ENCODE measurements around the gene MYO1B. TPM values are rescaled to one million over a fixed set of nuclear protein-coding genes. Genes with fewer than 3 reads are reported as not detected.

The MYO1B gene
- total RNA-seq, 3 donors from 2014 or later (not counting 1 experiment from before 2014, with no cell fraction given), result 0.21 to 0.80 (median 0.29) TPM

DNA sequence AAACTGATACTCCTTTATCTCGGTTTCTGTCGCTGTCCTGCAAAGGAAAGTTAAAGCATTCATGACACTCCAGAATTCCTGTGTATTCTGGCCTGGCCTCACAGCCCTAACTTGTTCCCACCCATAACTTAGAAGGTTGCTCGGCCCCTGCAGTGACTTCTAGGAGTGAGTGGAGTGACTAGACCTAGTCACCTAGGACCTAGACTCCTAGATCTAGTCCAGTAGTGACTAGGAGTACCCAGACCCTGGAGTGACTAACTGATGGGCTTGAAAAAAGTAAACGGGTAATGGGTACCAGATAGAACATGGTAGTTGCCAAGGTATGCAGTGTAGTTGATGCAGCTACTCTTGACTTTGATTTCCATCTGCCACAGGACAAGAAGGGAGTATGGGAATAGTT, 181.8 kb downstream of the MYO1B start:
- WGBS (ENCODE audit: insufficient coverage), result 96% methylated on average over 4 of the region's 4 CpGs
- H3K9me3 Mint-ChIP-seq, result no peaks in the 10 kb centered on the region
- no peak overlapping the region for H3K4me3 ChIP-seq (ENCODE audit: low read length)

DNA sequence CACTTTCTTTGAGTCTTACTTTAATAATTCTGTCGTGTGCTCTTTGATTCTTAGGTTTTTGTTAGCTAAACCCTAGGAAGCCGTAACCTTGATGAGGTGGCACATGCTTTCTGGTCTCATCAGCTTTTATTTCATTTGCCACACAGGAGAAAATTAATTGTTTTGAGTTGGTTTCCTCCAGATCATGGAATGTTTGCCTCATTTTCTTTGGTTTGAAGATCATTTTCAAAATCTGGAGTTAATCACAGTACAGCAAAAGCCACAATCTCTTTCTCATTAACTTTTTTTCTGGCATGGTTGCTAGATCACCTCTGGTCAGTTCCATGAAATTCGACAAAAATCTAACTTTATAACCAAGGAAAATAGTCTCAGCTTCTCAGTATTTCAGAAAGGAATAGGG, 182.9 kb downstream of the MYO1B start:
- intact Hi-C loops (cut with micrococcal nuclease), result no loop called here
- H3K36me3 Mint-ChIP-seq, result no peaks in the 10 kb centered on the region
- H3K36me3 ChIP-seq (ENCODE audit: control insufficient read depth, insufficient read depth, low read length), result no peaks in the 10 kb centered on the region
- no peaks in the 10 kb centered on the region for H3K4me1 Mint-ChIP-seq
- H3K9me3 ChIP-seq (ENCODE audit: control insufficient read depth, insufficient read depth, low read length), result no peaks in the 10 kb centered on the region
- H3K4me3 Mint-ChIP-seq, result no peak overlapping the region
- WGBS (ENCODE audit: insufficient coverage), result 85% methylated on average over 3 of the region's 3 CpGs
- H3K27ac Mint-ChIP-seq, result no peak overlapping the region
- no peaks in the 10 kb centered on the region for H3K4me1 ChIP-seq (ENCODE audit: control insufficient read depth, insufficient read depth, low read length)
- no peak overlapping the region for H3K27ac ChIP-seq (ENCODE audit: low read length)
- H3K27me3 ChIP-seq (ENCODE audit: control insufficient read depth, insufficient read depth, low read length), result no peaks in the 10 kb centered on the region
- ATAC-seq, result no peak
- H3K4me3 ChIP-seq (ENCODE audit: low read length), result no peak overlapping the region
- no peaks in the 10 kb centered on the region for H3K27me3 Mint-ChIP-seq (ENCODE audit: low read depth in 2 of 2)
- TF ChIP-seq, protein P1, sequence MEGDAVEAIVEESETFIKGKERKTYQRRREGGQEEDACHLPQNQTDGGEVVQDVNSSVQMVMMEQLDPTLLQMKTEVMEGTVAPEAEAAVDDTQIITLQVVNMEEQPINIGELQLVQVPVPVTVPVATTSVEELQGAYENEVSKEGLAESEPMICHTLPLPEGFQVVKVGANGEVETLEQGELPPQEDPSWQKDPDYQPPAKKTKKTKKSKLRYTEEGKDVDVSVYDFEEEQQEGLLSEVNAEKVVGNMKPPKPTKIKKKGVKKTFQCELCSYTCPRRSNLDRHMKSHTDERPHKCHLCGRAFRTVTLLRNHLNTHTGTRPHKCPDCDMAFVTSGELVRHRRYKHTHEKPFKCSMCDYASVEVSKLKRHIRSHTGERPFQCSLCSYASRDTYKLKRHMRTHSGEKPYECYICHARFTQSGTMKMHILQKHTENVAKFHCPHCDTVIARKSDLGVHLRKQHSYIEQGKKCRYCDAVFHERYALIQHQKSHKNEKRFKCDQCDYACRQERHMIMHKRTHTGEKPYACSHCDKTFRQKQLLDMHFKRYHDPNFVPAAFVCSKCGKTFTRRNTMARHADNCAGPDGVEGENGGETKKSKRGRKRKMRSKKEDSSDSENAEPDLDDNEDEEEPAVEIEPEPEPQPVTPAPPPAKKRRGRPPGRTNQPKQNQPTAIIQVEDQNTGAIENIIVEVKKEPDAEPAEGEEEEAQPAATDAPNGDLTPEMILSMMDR (IDR thresholded peaks at IDR 0.05), result no peak
- no peaks in the 10 kb centered on the region for H3K9me3 Mint-ChIP-seq
- no peak for DNase-seq

More for the DNA sequence above, 181.8 kb downstream of the MYO1B start:
- Histone ChIP-seq H3K27me3 (ENCODE audit: control insufficient read depth, insufficient read depth, low read length) (no peaks in the 10 kb centered on the region), H3K9me3 (ENCODE audit: control insufficient read depth, insufficient read depth, low read length) (no peaks in the 10 kb centered on the region), H3K4me1 (ENCODE audit: control insufficient read depth, insufficient read depth, low read length) (peaks cover 2% of the 10 kb centered on the region), H3K27ac (ENCODE audit: low read length) (no peak overlapping the region), H3K36me3 (ENCODE audit: control insufficient read depth, insufficient read depth, low read length) (no peaks in the 10 kb centered on the region)
- ATAC-seq, result no peak
- Mint-ChIP-seq H3K27me3 (ENCODE audit: low read depth in 2 of 2) (no peaks in the 10 kb centered on the region), H3K4me3 (no peak overlapping the region), H3K27ac (no peak overlapping the region), H3K4me1 (peaks cover 2 to 3% of the 10 kb centered on the region in 2 donors), H3K36me3 (no peaks in the 10 kb centered on the region)
- TF ChIP-seq, protein P1 (IDR thresholded peaks at IDR 0.05), result no peak
- no peak for DNase-seq
- intact Hi-C loops (cut with micrococcal nuclease), result no loop called here

DNA sequence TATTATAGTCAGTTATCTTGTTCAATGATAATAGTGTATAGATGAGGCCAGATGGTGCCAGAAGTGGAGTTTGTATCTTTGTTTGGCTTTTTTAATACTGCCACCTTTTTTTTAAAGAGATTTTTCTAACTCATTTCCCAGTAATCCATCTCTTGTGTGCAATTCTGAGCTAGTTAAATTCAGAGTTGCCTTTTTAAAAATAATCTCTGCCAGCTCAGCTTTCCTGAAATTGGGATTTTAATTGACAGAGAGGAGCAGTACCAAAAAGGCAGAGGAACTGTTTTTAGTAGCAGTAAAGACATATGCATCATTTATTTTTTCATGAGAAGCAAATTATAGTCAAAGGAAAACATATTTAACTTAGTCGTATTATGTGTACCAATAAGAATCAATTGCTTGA, 185.3 kb downstream of the MYO1B start:
- Histone ChIP-seq H3K4me1 (ENCODE audit: control insufficient read depth, insufficient read depth, low read length) (no peaks in the 10 kb centered on the region), H3K27ac (ENCODE audit: low read length) (no peak overlapping the region), H3K27me3 (ENCODE audit: control insufficient read depth, insufficient read depth, low read length) (no peaks in the 10 kb centered on the region), H3K9me3 (ENCODE audit: control insufficient read depth, insufficient read depth, low read length) (no peaks in the 10 kb centered on the region), H3K4me3 (ENCODE audit: low read length) (no peak overlapping the region), H3K36me3 (ENCODE audit: control insufficient read depth, insufficient read depth, low read length) (no peaks in the 10 kb centered on the region)
- no peaks in the 10 kb centered on the region for H3K27me3 Mint-ChIP-seq (ENCODE audit: low read depth in 2 of 2)
- no peak overlapping the region for H3K27ac Mint-ChIP-seq
- no peaks in the 10 kb centered on the region for H3K36me3 Mint-ChIP-seq
- ATAC-seq, result no peak
- 100% methylated on average over 1 of the region's 1 CpG for WGBS (ENCODE audit: insufficient coverage)
- DNase-seq, result no peak
- H3K4me3 Mint-ChIP-seq, result no peak overlapping the region
- no peaks in the 10 kb centered on the region for H3K4me1 Mint-ChIP-seq
- TF ChIP-seq, protein P1 (IDR thresholded peaks at IDR 0.05), result no peak
- intact Hi-C loops (cut with micrococcal nuclease), result no loop called here
- no peaks in the 10 kb centered on the region for H3K9me3 Mint-ChIP-seq

DNA sequence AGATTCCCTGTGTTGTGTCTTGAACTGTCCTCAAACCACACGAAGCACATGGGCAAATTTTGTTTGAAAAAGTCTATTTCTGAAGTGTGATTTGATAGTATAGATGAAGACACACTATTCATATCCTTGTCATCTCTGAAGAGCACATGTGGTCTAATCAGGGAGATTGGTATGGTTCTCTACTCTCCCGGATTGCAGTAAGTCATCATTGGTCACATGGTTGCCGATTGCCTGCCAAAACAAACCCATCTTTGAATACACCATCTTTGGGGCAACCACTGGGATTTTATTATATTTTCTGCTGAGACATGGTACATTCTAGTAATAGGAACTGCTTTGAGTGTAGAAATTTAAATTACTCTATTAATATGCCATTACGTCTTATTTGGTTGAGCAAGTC, 186.9 kb downstream of the MYO1B start:
- H3K36me3 Mint-ChIP-seq, result no peaks in the 10 kb centered on the region
- intact Hi-C loops (cut with micrococcal nuclease), result no loop called here
- no peaks in the 10 kb centered on the region for H3K4me1 Mint-ChIP-seq
- Histone ChIP-seq H3K4me3 (ENCODE audit: low read length) (no peak overlapping the region), H3K27ac (ENCODE audit: low read length) (no peak overlapping the region), H3K4me1 (ENCODE audit: control insufficient read depth, insufficient read depth, low read length) (no peaks in the 10 kb centered on the region), H3K36me3 (ENCODE audit: control insufficient read depth, insufficient read depth, low read length) (no peaks in the 10 kb centered on the region), H3K9me3 (ENCODE audit: control insufficient read depth, insufficient read depth, low read length) (no peaks in the 10 kb centered on the region), H3K27me3 (ENCODE audit: control insufficient read depth, insufficient read depth, low read length) (no peaks in the 10 kb centered on the region)
- no peaks in the 10 kb centered on the region for H3K27me3 Mint-ChIP-seq (ENCODE audit: low read depth in 2 of 2)
- H3K4me3 Mint-ChIP-seq, result no peak overlapping the region
- ATAC-seq, result no peak
- no peak overlapping the region for H3K27ac Mint-ChIP-seq
- TF ChIP-seq, protein P1 (IDR thresholded peaks at IDR 0.05), result no peak
- H3K9me3 Mint-ChIP-seq, result no peaks in the 10 kb centered on the region
- 95% methylated on average over 4 of the region's 4 CpGs for WGBS (ENCODE audit: insufficient coverage)
- no peak for DNase-seq
